ENCODE data around the gene NDUFV1. TPM values are rescaled to one million over a fixed set of nuclear protein-coding genes. Genes with fewer than 3 reads are reported as not detected.

NDUFV1 gene
- total and polyA plus RNA-seq, 9 of the 15 experiments (the other 6 are each of a cell fraction or from before 2014, with no cell fraction given): 10.8 to 423 (median 209) TPM

DNA sequence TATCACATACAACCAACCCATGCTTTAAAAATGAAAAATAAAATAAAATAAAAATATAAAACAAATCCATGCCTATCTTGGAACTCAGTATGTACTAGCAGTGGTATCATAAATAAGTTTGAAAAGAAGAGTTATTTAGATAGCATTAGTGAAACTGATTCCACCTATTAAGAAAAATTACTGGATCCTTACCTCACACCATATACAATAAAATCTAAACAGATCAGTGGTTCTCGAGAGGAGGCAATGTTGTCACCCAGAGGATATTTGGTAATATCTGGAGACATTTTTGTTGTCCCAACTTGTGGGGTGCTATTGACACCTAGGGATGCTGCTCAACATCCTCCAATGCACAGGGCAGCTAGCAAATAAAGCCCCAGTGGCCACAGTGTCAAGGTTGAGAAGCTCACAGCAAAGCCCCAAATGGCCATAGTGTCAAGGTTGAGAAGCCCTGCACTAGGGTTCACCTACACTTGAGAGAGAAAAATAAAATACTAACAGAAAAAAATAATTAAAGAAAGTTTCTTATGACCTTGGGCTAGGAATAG lies 9.9 kb upstream of the NDUFV1 start:
- H2AFZ ChIP-seq (ENCODE audit: low read depth, low read length): no peak overlapping the region; the same call in 1 of the 2 replicates
- no TSS peak for BruUV-seq (replicated peaks)
- no peak for FAIRE-seq
- H3K9ac ChIP-seq (ENCODE audit: insufficient read depth in 1 of 2, low read depth in 2 of 2, low read length in 2 of 2): no peak overlapping the region
- in situ Hi-C loops (cut with MboI): no loop called here
- ChIA-PET POLR2A (interaction anchor here (1.1 to 2.0 kb wide), 2 partner anchors 9 to 21 kb away, joined by 3 to 5 read pairs; no protein-coding TSS in a partner anchor), CTCF (ENCODE audit: low intra/inter-chr PET ratio) (no interaction called here)
- TF ChIP-seq NR2C2 (CRISPR knock-in tag; IDR thresholded peaks at IDR 0.05): no peak
- TF ChIP-seq NR2C2 (tag; IDR thresholded peaks at IDR 0.05): no peak
- 0 out of 2 replicates have a peak, but pooled peaks have one; percentile 46 for TF ChIP-seq TRIM28 (IDR thresholded peaks at IDR 0.05)
- TF ChIP-seq TRIM24 (IDR thresholded peaks at IDR 0.05): peak in 1 of 2 experiments; percentile 52; a peak in 2 of 4 replicates
- peak in 1 of 2 experiments; percentile 78; a peak in 2 of 3 replicates for TF ChIP-seq CBX3 (IDR thresholded peaks at IDR 0.05; ENCODE audit: borderline replicate concordance in 1 of 2, low read length in 2 of 2)
- TF ChIP-seq, protein P1, sequence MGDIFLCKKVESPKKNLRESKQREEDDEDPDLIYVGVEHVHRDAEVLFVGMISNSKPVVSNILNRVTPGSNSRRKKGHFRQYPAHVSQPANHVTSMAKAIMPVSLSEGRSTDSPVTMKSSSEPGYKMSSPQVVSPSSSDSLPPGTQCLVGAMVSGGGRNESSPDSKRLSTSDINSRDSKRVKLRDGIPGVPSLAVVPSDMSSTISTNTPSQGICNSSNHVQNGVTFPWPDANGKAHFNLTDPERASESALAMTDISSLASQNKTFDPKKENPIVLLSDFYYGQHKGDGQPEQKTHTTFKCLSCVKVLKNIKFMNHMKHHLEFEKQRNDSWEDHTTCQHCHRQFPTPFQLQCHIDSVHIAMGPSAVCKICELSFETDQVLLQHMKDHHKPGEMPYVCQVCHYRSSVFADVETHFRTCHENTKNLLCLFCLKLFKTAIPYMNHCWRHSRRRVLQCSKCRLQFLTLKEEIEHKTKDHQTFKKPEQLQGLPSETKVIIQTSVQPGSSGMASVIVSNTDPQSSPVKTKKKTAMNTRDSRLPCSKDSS (IDR thresholded peaks at IDR 0.05; ENCODE audit: low read depth, partially characterized antibody): peak; percentile 61
- peaks cover 26 to 37% of the 10 kb centered on the region in 2 experiments for H3K4me1 ChIP-seq (replicated peaks in 1 of 2; ENCODE audit: control insufficient read depth in 2 of 2, insufficient read depth in 2 of 2, low read length in 2 of 2)
- no peak for ATAC-seq
- 77% methylated on average over 1 of the region's 1 CpG for WGBS (ENCODE audit: insufficient coverage, low coverage, missing lambda C conversion rate)
- H3K79me2 ChIP-seq (ENCODE audit: control insufficient read depth, insufficient read depth, low read length): no peaks in the 10 kb centered on the region
- peaks cover 4% of the 10 kb centered on the region; the same call in 1 of the 2 replicates for H3K9me3 ChIP-seq (replicated peaks; ENCODE audit: control insufficient read depth, insufficient read depth, low read depth, low read length)
- no peaks in the 10 kb centered on the region for H3K27me3 ChIP-seq (ENCODE audit: control insufficient read depth in 2 of 2, insufficient read depth in 2 of 2, low read length in 2 of 2)
- no peak for DNase-seq (ENCODE audit: extremely low read depth in 1 of 4, low spot score in 3 of 4)
- no peak overlapping the region for H3K4me2 ChIP-seq (ENCODE audit: insufficient read depth, low read length)
- no peak overlapping the region for H3K4me3 ChIP-seq
- intact Hi-C loops (cut with micrococcal nuclease): no loop called here
- no peaks in the 10 kb centered on the region for H3K9me1 ChIP-seq (ENCODE audit: control insufficient read depth, insufficient read depth, low read length)
- H3K27ac ChIP-seq (ENCODE audit: extremely low read depth, low read depth, low read length): no peak overlapping the region
- H3K36me3 ChIP-seq (ENCODE audit: control insufficient read depth, insufficient read depth, low read length): no peaks in the 10 kb centered on the region
- H4K20me1 ChIP-seq (replicated peaks; ENCODE audit: control insufficient read depth, insufficient read depth, low read length): no peaks in the 10 kb centered on the region
